Coronary artery (tissue), 2 donors: ENCODE data around the gene C11orf91.

Experiments
- DNase-seq: peaks from one replicate; pipeline ENCODE4 v3.0.0-alpha.2; 2017; ENCODE audit warnings: low spot score
- H3K27ac ChIP-seq, 2 donors: fragments of 200-600 bp; sonication (generic); one replicate each; pipeline ENCODE4 v1.5.1; 2016 to 2019
- H3K4me3 ChIP-seq: fragments of 200-600 bp; sonication (generic); 2 replicates; pipeline ENCODE4 v1.5.1; 2016; ENCODE audit warnings: mild to moderate bottlenecking, moderate library complexity
- CTCF ChIP-seq: fragments of 200-600 bp; sonication (generic); IDR thresholded peaks from one replicate; pipeline ENCODE4 v1.5.1; 2019; ENCODE audit warnings: antibody characterized with exemption

Gene C11orf91

DNA sequence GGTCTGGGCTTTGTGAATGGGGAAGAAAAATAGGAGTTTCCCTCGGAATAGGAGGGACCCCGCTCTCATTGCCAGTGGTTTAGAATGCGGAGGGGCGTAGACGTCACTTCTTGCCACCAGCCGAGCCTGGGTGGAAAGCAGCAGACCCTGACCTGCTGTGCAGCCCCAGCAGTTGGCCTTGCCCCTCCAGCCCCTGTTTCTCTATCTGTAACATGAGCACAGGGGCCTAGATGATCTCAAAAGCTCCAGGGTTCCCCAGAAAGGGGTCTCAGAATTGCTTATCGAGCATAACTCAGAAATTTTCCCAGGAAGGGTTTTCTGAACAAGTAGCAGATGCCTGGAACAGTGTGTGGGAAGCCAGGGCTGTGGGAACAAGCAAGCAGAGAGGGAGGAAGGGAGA is 43.9 kb downstream of the C11orf91 start:
- no peak for DNase-seq
- TF ChIP-seq CTCF = no peak
- no peak overlapping the region for H3K27ac ChIP-seq
- H3K4me3 ChIP-seq = no peak overlapping the region

DNA sequence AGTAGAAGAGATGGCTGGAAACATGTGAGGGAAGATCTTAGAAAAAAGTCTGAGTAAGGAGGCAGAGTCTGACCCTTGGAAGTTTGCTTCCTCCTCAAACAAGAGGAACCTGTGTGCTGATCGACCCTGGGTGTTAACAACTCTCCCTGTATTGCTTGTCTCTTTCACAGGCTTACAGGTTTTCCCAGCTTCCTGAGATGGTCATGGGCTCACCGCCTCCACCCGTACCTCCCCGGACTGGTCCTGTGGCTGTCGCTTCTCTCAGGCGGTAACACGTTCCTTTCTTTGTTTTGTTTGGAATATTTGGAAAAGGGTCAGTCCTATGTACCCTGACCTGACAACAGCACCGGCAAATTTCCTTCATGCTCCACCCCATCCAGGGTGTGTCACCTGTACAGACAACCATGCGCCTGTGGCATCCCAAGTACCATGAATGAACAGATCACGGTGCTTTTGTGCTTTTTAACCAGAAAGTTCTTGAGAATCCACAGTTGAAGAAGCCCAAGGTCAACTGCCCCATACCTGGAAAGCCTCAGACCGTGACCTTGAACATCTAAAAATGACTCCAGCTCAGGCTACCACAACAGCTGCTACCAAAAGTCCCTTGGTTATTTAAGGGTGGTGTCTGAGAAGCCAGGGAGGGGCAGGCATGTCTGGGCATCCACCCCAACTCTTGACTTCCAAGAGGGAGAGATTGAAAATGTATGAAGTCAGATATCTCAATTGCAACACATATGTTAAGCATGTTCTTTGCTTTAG is 44.6 kb downstream of the C11orf91 start:
- no peak for TF ChIP-seq CTCF
- DNase-seq = no peak

GRCh38 chr11:33654594-33654993 is 46.0 kb downstream of the C11orf91 start:
- H3K27ac ChIP-seq = no peak overlapping the region
- H3K4me3 ChIP-seq = no peak overlapping the region
- TF ChIP-seq CTCF = no peak
- no peak for DNase-seq

More for the DNA sequence above, 44.6 kb downstream of the C11orf91 start:
- H3K4me3 ChIP-seq = no peak overlapping the region
- H3K27ac ChIP-seq = no peak overlapping the region

GRCh38 chr11:33652930-33653329 is 47.7 kb downstream of the C11orf91 start:
- H3K27ac ChIP-seq = no peak overlapping the region
- DNase-seq = no peak
- TF ChIP-seq CTCF = no peak
- H3K4me3 ChIP-seq = no peak overlapping the region

DNA sequence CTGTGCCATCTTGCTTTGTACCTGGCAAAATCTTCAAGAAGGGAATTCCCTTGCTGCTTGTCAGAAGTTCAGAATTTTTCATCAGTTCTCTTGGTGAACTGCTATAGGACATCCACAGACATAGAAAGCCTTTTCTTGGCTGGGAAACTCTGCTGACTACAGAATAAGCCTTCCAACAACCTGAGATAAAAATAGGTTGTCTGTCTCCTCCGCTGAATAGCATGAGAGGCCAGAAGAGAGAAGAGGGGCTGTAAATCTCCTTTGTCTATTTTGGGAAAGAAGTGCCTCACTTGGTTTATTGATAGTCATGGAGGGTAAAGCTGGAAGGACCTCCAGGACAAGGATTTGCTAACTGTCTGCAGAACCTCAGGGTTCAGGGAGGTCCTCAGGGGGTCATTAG is 48.2 kb downstream of the C11orf91 start:
- H3K27ac ChIP-seq = no peak overlapping the region
- no peak overlapping the region for H3K4me3 ChIP-seq
- DNase-seq = no peak
- TF ChIP-seq CTCF = no peak

- Histone ChIP-seq H3K27ac (no peak overlapping the region), H3K4me3 (no peak overlapping the region)
- no peak for DNase-seq
- TF ChIP-seq CTCF = no peak
Observed at GRCh38 chr11:33651990-33652389, 48.6 kb downstream of the C11orf91 start.

- no peak for TF ChIP-seq CTCF
- no peak overlapping the region for H3K4me3 ChIP-seq
- DNase-seq = no peak
- H3K27ac ChIP-seq = no peak overlapping the region
Observed at GRCh38 chr11:33651555-33651954, 49.1 kb downstream of the C11orf91 start.
